WTC11 (cell line): ENCODE measurements around the gene ADAMTS9. TPM values are rescaled to one million over a fixed set of nuclear protein-coding genes. Genes with fewer than 3 reads are reported as not detected.

Experiments
- ATAC-seq: fragments of 200-7000 bp; cut with Tn5 transposase; 2 replicates; pipeline ENCODE4 v1.10.0; 2021; ENCODE audit warnings: mild to moderate bottlenecking, moderate library complexity
- CTCF ChIA-PET: fragments of 300-600 bp; sonication (Branson Sonifier 250); formaldehyde crosslinking; loops from one replicate; lab custom pipeline; 2021; ENCODE audit warnings: antibody characterized with exemption; lab: Charles Lee
- POLR2A ChIA-PET: fragments of 350-600 bp; sonication (Branson Sonifier 250); formaldehyde crosslinking; loops from one replicate; lab custom pipeline; 2021; ENCODE audit warnings: antibody characterized with exemption; lab: Charles Lee
- DNase-seq: peaks from one replicate; pipeline ENCODE4 v3.0.0; 2021; ENCODE audit warnings: low spot score
- H3K27ac Mint-ChIP-seq: 2 replicates; pipeline ENCODE4 v1.8.0; 2021; ENCODE audit warnings: mixed read lengths
- H3K27me3 Mint-ChIP-seq: 2 replicates; pipeline ENCODE4 v1.8.0; 2021; ENCODE audit warnings: low read depth, mild to moderate bottlenecking, moderate library complexity, mixed read lengths
- H3K36me3 Mint-ChIP-seq: 2 replicates; pipeline ENCODE4 v1.8.0; 2021; ENCODE audit warnings: mixed read lengths
- H3K4me1 Mint-ChIP-seq: 2 replicates; pipeline ENCODE4 v1.8.0; 2022; ENCODE audit warnings: mixed read lengths
- H3K4me3 Mint-ChIP-seq: 2 replicates; pipeline ENCODE4 v1.8.0; 2021; ENCODE audit warnings: mild to moderate bottlenecking, moderate library complexity, mixed read lengths
- H3K9me3 Mint-ChIP-seq: 2 replicates; pipeline ENCODE4 v1.8.0; 2021; ENCODE audit warnings: mixed read lengths
- IRF2 ChIP-seq: sonication (generic); formaldehyde crosslinking; IDR thresholded peaks from 2 replicates; pipeline ENCODE4 v1.8.0; 2022; ENCODE audit warnings: low read depth, missing genetic modification reagents, borderline replicate concordance
- MYBL2 ChIP-seq: sonication (generic); formaldehyde crosslinking; IDR thresholded peaks from 2 replicates; pipeline ENCODE4 v1.8.1; 2023; ENCODE audit warnings: mild to moderate bottlenecking, moderate library complexity, missing genetic modification reagents
- NFATC4 ChIP-seq: fragments of 250-450 bp; sonication (Bioruptor Pico); IDR thresholded peaks from 2 replicates; pipeline ENCODE4 v1.9.0; 2021; ENCODE audit warnings: mild to moderate bottlenecking
- NR3C1 ChIP-seq: sonication (generic); formaldehyde crosslinking; conservative IDR thresholded peaks from 2 replicates; pipeline ENCODE4 v1.8.1; 2023; ENCODE audit warnings: low read depth, mild to moderate bottlenecking, missing genetic modification reagents
- SP1 ChIP-seq: sonication (generic); formaldehyde crosslinking; conservative IDR thresholded peaks from 2 replicates; pipeline ENCODE4 v1.8.1; 2022; ENCODE audit warnings: missing genetic modification reagents
- ZNF263 ChIP-seq: sonication (generic); formaldehyde crosslinking; IDR thresholded peaks from 2 replicates; pipeline ENCODE4 v1.8.1; 2022; ENCODE audit warnings: low read depth, mild to moderate bottlenecking, moderate library complexity, missing genetic modification reagents
- ZNF396 ChIP-seq: fragments of 250-450 bp; sonication (Bioruptor Pico); IDR thresholded peaks from 2 replicates; pipeline ENCODE4 v1.8.0; 2021; ENCODE audit warnings: mild to moderate bottlenecking, moderate library complexity, borderline replicate concordance
- total RNA-seq: library from RNA; stranded (reverse); gene quantifications from 3 replicates; pipeline ENCODE4 v1.2.3, GENCODE V29; 2021
- TF ChIP-seq, protein P1 (sequence below): sonication (generic); formaldehyde crosslinking; IDR thresholded peaks from 2 replicates; pipeline ENCODE4 v1.8.1; 2023; ENCODE audit warnings: mild to moderate bottlenecking, moderate library complexity, missing genetic modification reagents
- TF ChIP-seq, protein P2 (sequence below): sonication (generic); formaldehyde crosslinking; IDR thresholded peaks from 2 replicates; pipeline ENCODE4 v1.8.1; 2023; ENCODE audit warnings: mild to moderate bottlenecking, missing genetic modification reagents, moderate library complexity
- TF ChIP-seq, protein P3 (sequence below): sonication (generic); formaldehyde crosslinking; conservative IDR thresholded peaks from 2 replicates; pipeline ENCODE4 v1.8.1; 2022; ENCODE audit warnings: mild to moderate bottlenecking, missing genetic modification reagents
- TF ChIP-seq, protein P4 (sequence below): sonication (generic); formaldehyde crosslinking; IDR thresholded peaks from 2 replicates; pipeline ENCODE4 v1.8.1; 2022; ENCODE audit warnings: low read depth, missing genetic modification reagents, borderline replicate concordance
- TF ChIP-seq, protein P5 (sequence below): sonication (generic); formaldehyde crosslinking; IDR thresholded peaks from 2 replicates; pipeline ENCODE4 v1.8.0; 2022; ENCODE audit warnings: mild to moderate bottlenecking, missing genetic modification reagents
- TF ChIP-seq, protein P6 (sequence below): sonication (generic); formaldehyde crosslinking; IDR thresholded peaks from 2 replicates; pipeline ENCODE4 v1.8.1; 2022; ENCODE audit warnings: missing genetic modification reagents, borderline replicate concordance
- TF ChIP-seq, protein P7 (sequence below): fragments of 250-450 bp; sonication (Bioruptor Pico); IDR thresholded peaks from 2 replicates; pipeline ENCODE4 v1.9.0; 2021; ENCODE audit warnings: mild to moderate bottlenecking, borderline replicate concordance
- TF ChIP-seq, protein P8 (sequence below): fragments of 250-450 bp; sonication (Bioruptor Pico); IDR thresholded peaks from 2 replicates; pipeline ENCODE4 v1.9.0; 2021; ENCODE audit warnings: moderate library complexity, mild to moderate bottlenecking, inconsistent platforms, borderline replicate concordance

Gene ADAMTS9
- total RNA-seq, 1 experiment from 2014 or later, result 3.1 TPM

DNA sequence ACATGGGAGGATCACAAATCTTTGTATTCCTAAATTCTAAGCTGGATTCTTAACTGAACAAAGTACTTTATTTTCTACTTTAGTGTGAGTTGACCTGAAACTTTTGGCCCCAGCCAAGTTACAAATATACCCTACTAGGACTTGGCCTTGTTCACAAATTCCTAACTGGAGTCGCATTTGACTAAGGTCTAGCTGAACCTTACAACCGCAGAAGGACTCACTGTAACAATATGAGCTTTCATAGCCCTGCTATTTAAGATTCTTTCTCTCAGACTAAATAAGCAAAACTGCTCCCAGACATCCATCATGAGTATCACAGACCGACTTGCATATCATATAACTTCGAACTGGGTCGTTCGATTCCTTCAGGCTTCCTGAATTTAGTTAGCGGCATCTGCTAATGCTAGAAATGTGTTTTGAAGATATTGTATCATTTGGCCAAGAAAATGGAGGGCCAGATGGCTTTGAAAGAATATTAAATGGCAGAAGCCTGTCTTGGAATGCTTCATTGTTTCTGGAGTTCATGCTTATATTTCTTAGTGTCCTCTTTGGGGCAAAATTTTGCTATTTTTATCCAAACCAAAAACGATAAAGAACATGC is 28.4 kb upstream of the ADAMTS9 start:
- no peak overlapping the region for H3K27ac Mint-ChIP-seq
- no peak overlapping the region for H3K4me3 Mint-ChIP-seq
- CTCF ChIA-PET, result interaction anchor here (0.6 kb wide), 1 partner anchor 186 kb away, joined by 3 read pairs; no protein-coding TSS in a partner anchor
- H3K4me1 Mint-ChIP-seq, result peaks cover 6% of the 10 kb centered on the region
- TF ChIP-seq, protein P1, sequence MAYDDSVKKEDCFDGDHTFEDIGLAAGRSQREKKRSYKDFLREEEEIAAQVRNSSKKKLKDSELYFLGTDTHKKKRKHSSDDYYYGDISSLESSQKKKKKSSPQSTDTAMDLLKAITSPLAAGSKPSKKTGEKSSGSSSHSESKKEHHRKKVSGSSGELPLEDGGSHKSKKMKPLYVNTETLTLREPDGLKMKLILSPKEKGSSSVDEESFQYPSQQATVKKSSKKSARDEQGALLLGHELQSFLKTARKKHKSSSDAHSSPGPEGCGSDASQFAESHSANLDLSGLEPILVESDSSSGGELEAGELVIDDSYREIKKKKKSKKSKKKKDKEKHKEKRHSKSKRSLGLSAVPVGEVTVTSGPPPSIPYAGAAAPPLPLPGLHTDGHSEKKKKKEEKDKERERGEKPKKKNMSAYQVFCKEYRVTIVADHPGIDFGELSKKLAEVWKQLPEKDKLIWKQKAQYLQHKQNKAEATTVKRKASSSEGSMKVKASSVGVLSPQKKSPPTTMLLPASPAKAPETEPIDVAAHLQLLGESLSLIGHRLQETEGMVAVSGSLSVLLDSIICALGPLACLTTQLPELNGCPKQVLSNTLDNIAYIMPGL (CRISPR knock-in tag), result no peak
- TF ChIP-seq ZNF263 (no peak), NFATC4 (CRISPR knock-in tag) (no peak), IRF2 (CRISPR knock-in tag) (no peak), NR3C1 (CRISPR knock-in tag) (no peak), ZNF396 (CRISPR knock-in tag) (no peak)
- TF ChIP-seq, protein P2, sequence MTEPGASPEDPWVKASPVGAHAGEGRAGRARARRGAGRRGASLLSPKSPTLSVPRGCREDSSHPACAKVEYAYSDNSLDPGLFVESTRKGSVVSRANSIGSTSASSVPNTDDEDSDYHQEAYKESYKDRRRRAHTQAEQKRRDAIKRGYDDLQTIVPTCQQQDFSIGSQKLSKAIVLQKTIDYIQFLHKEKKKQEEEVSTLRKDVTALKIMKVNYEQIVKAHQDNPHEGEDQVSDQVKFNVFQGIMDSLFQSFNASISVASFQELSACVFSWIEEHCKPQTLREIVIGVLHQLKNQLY, result no peak
- TF ChIP-seq, protein P3, sequence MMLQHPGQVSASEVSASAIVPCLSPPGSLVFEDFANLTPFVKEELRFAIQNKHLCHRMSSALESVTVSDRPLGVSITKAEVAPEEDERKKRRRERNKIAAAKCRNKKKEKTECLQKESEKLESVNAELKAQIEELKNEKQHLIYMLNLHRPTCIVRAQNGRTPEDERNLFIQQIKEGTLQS (CRISPR knock-in tag), result no peak
- TF ChIP-seq, protein P4, sequence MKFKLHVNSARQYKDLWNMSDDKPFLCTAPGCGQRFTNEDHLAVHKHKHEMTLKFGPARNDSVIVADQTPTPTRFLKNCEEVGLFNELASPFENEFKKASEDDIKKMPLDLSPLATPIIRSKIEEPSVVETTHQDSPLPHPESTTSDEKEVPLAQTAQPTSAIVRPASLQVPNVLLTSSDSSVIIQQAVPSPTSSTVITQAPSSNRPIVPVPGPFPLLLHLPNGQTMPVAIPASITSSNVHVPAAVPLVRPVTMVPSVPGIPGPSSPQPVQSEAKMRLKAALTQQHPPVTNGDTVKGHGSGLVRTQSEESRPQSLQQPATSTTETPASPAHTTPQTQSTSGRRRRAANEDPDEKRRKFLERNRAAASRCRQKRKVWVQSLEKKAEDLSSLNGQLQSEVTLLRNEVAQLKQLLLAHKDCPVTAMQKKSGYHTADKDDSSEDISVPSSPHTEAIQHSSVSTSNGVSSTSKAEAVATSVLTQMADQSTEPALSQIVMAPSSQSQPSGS (CRISPR knock-in tag), result no peak
- TF ChIP-seq, protein P5, sequence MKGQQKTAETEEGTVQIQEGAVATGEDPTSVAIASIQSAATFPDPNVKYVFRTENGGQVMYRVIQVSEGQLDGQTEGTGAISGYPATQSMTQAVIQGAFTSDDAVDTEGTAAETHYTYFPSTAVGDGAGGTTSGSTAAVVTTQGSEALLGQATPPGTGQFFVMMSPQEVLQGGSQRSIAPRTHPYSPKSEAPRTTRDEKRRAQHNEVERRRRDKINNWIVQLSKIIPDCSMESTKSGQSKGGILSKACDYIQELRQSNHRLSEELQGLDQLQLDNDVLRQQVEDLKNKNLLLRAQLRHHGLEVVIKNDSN (CRISPR knock-in tag), result no peak
- TF ChIP-seq, protein P6, sequence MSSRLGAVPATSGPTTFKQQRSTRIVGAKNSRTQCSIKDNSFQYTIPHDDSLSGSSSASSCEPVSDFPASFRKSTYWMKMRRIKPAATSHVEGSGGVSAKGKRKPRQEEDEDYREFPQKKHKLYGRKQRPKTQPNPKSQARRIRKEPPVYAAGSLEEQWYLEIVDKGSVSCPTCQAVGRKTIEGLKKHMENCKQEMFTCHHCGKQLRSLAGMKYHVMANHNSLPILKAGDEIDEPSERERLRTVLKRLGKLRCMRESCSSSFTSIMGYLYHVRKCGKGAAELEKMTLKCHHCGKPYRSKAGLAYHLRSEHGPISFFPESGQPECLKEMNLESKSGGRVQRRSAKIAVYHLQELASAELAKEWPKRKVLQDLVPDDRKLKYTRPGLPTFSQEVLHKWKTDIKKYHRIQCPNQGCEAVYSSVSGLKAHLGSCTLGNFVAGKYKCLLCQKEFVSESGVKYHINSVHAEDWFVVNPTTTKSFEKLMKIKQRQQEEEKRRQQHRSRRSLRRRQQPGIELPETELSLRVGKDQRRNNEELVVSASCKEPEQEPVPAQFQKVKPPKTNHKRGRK (CRISPR knock-in tag), result no peak
- no peaks in the 10 kb centered on the region for H3K27me3 Mint-ChIP-seq
- ATAC-seq (no peak), DNase-seq (no peak)
- POLR2A ChIA-PET, result no interaction called here
- no peaks in the 10 kb centered on the region for H3K36me3 Mint-ChIP-seq
- H3K9me3 Mint-ChIP-seq, result peaks cover 7% of the 10 kb centered on the region

DNA sequence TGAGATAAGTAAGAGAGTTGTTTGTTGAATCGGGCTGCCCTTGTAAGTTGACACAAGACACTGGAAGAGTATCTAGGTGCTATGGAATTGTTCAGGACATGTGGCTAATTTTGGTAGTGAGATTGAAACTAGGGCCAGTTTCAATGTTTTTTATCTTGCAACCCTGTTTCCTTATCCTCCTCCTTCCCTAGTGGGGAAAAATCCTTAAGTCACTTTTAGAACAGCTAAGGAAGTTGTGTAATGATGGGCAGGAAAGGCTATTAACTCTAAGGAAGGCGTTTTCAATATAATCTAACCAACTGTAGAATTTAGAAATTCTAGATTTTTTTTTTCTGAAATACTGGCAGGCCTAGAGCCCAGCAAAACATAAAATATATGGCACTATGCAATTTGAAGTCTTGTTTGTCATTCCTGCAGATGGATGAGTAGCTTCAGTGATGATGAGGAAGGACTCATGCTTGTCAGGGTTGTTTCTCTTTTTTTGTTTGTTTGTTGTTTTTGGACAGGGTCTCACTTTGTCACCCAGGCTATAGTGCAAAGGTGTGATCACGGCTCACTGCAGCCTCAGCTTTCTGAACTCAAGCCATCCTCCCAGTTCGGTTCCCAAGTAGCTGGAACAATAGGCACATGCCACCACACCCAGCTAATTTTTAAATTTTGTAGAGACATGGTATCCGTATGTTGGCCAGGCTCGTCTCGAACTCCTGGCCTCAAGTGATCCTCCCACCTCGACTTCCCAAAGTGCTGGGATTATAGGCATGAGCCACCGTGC is 27.6 kb upstream of the ADAMTS9 start:
- H3K36me3 Mint-ChIP-seq, result no peaks in the 10 kb centered on the region
- H3K4me1 Mint-ChIP-seq, result peaks cover 6% of the 10 kb centered on the region
- ChIA-PET POLR2A (no interaction called here), CTCF (interaction anchor here (0.6 kb wide), 1 partner anchor 185 kb away, joined by 3 read pairs; no protein-coding TSS in a partner anchor)
- H3K4me3 Mint-ChIP-seq, result no peak overlapping the region
- no peak for ATAC-seq
- no peaks in the 10 kb centered on the region for H3K27me3 Mint-ChIP-seq
- TF ChIP-seq, protein P7, sequence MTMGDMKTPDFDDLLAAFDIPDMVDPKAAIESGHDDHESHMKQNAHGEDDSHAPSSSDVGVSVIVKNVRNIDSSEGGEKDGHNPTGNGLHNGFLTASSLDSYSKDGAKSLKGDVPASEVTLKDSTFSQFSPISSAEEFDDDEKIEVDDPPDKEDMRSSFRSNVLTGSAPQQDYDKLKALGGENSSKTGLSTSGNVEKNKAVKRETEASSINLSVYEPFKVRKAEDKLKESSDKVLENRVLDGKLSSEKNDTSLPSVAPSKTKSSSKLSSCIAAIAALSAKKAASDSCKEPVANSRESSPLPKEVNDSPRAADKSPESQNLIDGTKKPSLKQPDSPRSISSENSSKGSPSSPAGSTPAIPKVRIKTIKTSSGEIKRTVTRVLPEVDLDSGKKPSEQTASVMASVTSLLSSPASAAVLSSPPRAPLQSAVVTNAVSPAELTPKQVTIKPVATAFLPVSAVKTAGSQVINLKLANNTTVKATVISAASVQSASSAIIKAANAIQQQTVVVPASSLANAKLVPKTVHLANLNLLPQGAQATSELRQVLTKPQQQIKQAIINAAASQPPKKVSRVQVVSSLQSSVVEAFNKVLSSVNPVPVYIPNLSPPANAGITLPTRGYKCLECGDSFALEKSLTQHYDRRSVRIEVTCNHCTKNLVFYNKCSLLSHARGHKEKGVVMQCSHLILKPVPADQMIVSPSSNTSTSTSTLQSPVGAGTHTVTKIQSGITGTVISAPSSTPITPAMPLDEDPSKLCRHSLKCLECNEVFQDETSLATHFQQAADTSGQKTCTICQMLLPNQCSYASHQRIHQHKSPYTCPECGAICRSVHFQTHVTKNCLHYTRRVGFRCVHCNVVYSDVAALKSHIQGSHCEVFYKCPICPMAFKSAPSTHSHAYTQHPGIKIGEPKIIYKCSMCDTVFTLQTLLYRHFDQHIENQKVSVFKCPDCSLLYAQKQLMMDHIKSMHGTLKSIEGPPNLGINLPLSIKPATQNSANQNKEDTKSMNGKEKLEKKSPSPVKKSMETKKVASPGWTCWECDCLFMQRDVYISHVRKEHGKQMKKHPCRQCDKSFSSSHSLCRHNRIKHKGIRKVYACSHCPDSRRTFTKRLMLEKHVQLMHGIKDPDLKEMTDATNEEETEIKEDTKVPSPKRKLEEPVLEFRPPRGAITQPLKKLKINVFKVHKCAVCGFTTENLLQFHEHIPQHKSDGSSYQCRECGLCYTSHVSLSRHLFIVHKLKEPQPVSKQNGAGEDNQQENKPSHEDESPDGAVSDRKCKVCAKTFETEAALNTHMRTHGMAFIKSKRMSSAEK, result no peak
- no peak for TF ChIP-seq SP1 (CRISPR knock-in tag)
- TF ChIP-seq MYBL2, result no peak
- TF ChIP-seq, protein P8, sequence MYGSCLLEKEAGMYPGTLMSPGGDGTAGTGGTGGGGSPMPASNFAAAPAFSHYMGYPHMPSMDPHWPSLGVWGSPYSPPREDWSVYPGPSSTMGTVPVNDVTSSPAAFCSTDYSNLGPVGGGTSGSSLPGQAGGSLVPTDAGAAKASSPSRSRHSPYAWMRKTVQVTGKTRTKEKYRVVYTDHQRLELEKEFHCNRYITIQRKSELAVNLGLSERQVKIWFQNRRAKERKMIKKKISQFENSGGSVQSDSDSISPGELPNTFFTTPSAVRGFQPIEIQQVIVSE, result no peak
- H3K9me3 Mint-ChIP-seq, result peaks cover 13% of the 10 kb centered on the region
- no peak overlapping the region for H3K27ac Mint-ChIP-seq
- DNase-seq, result no peak
